Dedifferentiated amniotic fluid mesenchymal stem cell (primary cell): ENCODE measurements around the gene ADGRV1.
A peak's percentile ranks its signal among the peaks of the same experiment; 100 is the strongest.

Experiments
- DNase-seq: peaks from one replicate; pipeline ENCODE4 v3.0.0-alpha.2; 2016; ENCODE audit errors: extremely low spot score

ADGRV1 gene

DNA sequence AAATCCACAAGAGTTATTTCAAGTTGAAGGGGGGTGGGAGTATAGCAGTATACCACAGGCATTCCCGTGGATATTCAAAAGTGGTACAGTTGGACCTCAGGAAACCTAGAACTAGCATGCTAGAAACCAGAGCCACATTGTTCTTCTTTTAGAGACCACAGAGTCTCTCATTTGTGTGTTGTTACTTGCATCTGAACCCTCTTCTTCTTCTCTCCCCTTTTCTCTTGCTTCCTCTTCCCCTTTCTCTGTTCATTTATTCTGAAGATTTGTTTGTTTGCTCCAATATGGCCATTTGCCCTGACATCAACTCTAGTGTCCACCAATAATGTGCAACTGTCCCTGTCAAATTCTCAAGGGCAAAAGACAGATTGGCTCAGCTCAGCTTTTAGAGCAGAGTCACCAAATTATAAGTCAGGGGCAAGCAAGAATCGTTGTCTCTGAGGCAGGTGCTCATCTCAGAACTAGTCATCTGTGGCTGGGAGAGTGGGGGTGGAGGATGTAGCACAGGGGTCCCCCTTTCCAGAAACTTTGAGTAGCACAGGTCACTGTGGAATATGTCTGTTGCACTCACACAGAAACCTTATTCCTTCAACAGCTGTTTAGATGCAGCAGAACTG is 503.5 kb downstream of the ADGRV1 start:
- DNase-seq, result no peak

- peak; percentile 23 for DNase-seq
Measured at GRCh38 chr5:91063098-91063690, 504.6 kb downstream of the ADGRV1 start.

- peak; percentile 19 for DNase-seq
Measured at GRCh38 chr5:91065496-91065895, 506.9 kb downstream of the ADGRV1 start.

- no peak for DNase-seq
Measured at GRCh38 chr5:91069364-91069763, 510.8 kb downstream of the ADGRV1 start.

DNA sequence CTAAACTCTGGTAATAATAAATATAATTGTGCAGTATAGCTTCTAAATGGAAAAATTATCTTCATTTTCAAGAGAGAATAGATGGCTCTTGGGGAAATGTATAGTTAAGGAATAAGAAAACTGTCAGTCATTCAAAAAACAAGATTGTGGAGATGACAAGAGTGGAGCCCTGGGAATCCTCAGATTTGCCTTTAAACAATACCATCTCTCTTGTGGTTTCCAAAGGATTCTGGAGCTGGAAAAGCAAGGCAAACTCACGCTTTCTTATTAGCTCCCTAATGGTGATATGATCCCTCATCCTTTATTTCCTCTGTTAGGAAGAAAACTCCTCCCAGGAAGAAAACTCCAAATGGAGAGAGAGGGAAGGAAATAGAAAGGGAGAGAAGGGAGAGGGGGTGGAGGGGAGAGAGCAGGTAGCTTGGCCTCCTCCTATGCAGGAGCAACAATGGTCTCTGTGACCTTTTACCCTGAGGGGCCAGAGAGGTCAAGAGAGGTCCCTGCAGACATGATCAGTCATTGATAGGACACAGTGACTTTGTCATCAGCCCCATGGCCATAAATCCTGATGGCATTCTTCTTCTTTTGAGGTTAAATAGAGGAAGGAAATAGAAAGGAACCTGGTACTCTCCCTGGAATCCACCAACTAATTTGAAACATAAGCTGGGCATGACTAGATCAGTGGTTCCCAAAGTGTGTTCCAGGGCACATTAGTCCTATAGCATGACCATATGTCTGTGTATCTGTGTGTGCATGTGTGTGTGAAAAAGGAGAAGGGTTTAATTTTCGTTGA is 512.4 kb downstream of the ADGRV1 start:
- no peak for DNase-seq

- peak; percentile 46 for DNase-seq
Measured at GRCh38 chr5:91072881-91073280, 514.3 kb downstream of the ADGRV1 start.

GRCh38 chr5:91074615-91075014 is 516.0 kb downstream of the ADGRV1 start:
- peak; percentile 86 for DNase-seq

DNA sequence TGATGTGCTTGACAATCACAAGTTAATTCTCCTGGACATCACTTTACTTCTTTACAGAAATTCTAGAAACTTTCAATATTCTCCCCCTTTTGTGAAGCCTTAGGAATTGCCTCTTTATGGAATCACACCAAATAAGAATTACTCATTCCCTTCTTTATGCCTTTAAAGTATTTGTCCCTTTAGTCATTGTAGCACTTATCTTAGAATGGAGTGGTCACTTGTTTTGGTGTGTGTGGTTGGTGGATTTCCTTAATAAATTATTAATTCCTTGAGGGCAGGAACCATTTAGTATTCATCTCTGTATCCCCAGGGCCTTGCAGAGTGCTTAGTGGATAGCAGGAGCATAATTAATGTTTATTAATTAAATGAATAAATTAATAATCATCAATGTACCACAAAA is 517.5 kb downstream of the ADGRV1 start:
- DNase-seq, result no peak

DNA sequence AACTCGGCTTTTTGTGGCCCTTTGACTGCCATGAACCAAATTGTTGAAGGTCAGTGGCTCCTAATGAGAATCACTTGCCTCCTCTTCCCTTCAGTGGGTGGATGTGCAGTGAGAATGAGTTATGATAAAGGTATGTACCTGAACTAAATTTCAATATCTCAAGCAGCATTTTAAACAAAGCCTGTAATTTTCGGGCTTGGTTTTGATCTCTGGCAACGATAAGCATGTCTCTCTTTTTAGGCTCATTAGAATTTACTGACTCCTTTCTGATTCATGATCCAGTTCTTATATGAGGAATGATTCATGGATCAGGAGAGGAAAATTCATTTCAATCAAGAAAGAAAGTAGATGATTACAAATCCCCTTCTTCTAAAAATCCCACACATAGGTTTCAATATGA is 519.0 kb downstream of the ADGRV1 start:
- DNase-seq, result no peak

DNA sequence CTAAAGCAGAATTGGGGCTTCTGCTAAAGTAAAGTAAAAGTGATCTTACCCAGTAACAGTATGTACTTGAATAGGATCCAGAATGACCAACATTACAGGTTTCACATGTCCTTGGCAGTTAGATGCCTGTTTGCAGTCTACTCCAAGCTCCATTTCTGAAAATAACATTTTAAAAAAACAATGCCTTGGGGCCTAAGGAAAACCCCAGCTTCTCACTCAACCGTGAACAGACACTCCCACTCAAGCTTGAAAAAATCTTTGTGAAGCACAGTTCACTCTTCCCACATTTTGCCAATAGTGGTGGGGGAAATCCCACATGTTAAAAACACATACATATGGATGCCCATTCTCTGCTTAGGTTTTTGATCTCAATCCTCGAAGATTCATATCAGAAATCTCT is 520.4 kb downstream of the ADGRV1 start:
- peak; percentile 87 for DNase-seq

DNA sequence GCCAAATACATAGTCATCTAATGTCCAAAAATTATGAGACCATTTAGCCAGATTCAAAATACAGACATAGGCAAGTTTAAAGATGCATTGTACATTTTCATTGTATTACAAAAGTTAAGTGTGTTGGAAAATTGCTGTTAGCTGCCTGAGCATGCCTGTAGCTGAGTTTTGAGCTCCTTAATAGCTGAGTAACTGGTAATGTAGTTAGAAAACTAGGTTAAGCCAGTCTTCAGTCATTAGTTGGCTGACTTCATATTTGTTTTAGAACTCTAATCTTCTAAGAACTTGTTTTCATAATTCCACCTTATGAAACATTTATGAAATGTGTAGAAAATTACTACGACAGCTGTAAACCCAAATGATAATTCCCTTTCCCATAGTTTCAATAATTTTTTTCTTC is 531.2 kb downstream of the ADGRV1 start:
- no peak for DNase-seq

DNA sequence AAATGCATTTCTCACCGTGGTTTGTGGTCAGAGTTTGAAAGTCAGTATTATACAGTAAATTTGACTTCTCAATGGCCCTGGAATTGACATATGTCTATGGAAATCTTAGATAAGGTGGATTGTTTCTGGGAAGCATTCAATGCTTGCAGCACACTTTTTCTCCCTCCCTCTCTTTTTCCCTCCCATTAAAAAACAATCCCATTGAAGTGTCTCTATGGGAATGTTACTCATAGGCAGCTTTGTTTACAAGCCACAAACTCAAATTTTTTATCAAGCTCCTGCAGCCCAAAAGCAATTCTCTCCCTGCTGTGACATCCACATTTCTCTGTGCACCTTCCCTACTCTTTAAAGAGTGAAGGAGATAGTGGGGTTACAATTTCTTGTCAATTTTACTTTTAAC is 532.4 kb downstream of the ADGRV1 start:
- DNase-seq, result no peak

- no peak for DNase-seq
Measured at GRCh38 chr5:91091471-91092234, 533.1 kb downstream of the ADGRV1 start.

- DNase-seq, result no peak
Measured at GRCh38 chr5:91092859-91093783, 534.5 kb downstream of the ADGRV1 start.

GRCh38 chr5:91095313-91095712 is 536.7 kb downstream of the ADGRV1 start:
- DNase-seq, result no peak

DNA sequence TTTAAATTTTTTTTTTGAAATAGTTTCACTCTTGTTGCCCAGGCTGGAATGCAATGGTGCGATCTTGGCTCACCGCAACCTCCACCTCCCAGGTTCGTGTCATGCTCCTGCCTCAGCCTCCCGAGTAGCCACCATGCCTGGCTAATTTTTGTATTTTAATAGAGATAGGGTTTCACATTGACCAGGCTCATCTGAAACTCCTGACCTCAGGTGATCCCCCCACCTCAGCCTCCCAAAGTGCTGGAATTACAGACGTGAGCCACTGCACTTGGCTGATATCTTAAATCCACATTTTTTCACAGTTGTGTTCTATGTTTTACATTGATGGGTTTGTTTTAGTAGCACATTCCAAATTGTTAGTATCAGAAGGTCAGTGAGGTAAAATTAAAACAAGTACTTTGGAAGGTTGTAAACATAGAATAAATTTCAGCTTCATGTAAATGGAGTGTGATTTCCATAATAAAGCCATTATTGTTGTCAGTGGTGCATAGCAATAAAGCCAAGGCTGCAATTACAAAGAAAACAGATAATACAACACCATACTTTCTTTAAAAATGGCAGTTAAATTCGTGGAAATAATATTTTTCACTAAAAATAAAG is 537.3 kb downstream of the ADGRV1 start:
- DNase-seq, result no peak

GRCh38 chr5:91098541-91098940 is 539.9 kb downstream of the ADGRV1 start:
- DNase-seq, result no peak

- DNase-seq, result peak; percentile 87
Measured at GRCh38 chr5:91101600-91102379, 543.2 kb downstream of the ADGRV1 start.

GRCh38 chr5:91103353-91104061 is 544.9 kb downstream of the ADGRV1 start:
- no peak for DNase-seq
